Right hindlimb (tissue), 1 donor: Measurements from ENCODE around the gene ASF1B.
"Not testable (repeated sequence)": the region's sequence is repeated elsewhere in the genome, so short reads cannot be mapped to it uniquely, and the experiment has no call there.

Experiments
- DNase-seq: peaks from one replicate; pipeline ENCODE4 v3.0.0-alpha.2; 2018

ASF1B gene

DNA sequence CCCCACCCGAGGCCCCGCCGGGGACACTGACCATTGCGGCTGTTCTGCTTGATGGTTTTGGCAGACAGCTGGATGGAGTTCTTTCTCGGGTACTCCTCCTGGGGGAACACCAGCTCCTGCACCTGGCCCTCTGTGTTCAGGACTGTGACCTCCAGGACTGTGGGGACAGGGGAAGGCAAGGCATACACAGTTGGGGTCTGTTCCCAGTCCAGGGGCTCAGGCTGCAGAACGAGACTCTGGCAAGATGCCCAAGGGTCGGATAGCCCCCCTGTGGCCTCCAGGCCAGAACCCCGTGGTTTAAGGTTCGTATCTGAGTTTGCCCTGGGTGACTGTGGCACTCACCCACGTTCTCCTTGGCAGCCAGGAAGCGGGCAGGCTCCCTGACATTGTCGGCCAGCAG is 22.7 kb upstream of the ASF1B start:
- no peak for DNase-seq

DNA sequence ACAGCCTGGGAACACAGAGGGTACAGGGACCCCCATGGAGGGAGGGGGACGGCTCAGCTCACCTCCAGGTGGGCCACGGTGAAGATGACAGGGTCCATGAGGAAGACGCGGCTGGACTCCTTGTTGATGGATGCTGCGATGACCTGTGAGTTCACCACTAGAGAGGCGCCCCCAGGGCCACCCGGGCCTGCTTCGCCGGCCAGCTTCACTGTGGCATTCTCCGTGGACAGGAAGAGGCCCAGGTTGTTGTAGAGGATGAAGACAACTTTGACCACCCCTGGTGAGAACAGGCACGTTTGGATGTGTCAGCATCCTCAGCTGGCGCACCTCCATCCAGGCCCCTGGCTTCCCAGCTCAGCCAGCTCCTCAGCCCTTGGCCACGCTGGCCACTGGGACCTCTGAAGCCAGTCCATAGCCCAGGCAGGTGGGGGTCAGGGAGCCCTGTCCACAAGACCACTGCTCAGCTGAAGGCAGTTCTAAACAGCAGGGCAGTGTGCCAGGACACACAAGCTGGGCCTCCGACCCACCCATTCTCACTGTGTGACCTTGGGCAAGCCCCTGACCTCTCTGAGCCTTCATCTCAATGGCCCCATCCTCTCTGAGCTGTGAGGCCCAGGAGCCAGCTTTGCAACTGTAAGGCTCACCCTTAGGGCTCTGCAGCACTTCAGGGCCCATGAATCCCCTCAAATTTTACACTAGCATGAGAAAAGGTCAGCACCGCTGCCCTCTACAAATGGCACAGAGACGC is 22.1 kb upstream of the ASF1B start:
- no peak for DNase-seq

DNA sequence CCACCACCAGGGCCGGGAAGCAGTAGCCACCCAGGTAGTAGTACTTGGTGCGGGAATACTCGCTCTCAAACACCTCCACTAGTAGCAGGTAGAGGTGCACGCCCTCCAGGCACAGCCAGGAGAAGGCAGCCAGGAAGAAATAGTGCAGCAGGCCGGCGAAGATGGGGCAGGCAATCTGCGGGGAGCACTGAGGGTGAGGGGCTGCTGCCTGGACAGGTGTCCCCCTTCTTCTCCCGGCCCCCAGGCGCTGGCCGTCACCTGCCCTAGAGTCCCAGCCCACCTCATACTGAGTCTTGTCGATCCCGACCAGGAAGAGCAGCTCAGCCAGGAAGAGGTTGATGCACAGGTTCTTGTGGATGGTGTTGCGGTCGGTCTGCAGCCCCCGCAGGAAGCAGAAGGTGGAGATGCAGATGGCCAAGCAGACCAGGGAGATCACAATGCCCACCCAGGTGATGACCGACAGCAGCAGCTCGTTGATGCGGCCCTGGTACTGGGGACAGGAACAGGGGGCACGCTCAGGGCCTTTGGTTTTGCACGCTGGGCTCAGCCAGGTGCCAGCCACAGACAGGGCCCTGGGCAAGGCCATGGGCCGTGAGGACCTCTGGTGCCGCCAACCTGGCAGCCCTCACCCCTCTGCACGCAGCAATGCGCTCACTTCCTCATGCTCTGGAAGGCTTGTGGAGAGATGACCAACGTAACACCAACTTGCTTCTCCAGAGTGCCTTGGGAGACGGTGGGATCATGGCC is 20.8 kb upstream of the ASF1B start:
- DNase-seq: no peak

DNA sequence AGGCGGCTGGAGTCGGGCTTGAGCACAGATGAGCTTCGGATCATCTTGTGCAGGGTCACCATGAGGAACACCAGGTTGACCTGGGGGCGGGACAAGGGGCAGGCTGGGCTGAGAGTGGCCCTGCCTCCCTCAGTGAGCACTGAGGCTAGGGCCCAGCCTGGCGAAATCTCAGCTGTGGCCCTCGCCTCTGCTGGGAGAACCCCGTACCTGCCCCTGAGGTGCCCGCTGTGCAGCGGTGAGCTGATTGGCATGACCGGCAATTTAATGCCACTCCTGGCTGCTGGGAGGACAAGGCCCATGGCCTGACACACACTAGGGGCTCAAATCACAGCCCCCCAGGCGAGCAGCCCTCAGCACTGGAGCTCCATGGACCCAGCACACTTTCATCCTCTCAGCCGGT is 19.7 kb upstream of the ASF1B start:
- no peak for DNase-seq

DNA sequence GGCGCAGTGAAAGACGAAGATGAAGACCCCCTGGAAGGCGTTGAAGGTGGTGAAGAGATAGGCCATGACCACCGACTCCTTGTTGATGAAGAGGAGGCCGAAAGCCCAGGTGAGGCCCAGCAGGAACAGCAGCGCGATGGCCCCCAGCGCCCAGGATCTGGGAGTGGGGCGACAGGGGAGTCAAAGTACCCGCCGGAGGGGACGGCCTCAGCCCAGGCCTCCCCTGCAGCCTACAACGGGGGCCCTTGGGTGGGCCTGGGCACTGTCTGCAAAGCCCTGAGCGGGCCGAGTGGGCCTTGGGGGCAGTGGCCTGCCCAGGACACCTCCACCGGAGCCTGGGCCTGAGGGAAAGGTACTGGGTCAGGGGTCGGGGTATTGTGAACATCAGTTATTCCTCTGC is 19.0 kb upstream of the ASF1B start:
- no peak for DNase-seq

DNA sequence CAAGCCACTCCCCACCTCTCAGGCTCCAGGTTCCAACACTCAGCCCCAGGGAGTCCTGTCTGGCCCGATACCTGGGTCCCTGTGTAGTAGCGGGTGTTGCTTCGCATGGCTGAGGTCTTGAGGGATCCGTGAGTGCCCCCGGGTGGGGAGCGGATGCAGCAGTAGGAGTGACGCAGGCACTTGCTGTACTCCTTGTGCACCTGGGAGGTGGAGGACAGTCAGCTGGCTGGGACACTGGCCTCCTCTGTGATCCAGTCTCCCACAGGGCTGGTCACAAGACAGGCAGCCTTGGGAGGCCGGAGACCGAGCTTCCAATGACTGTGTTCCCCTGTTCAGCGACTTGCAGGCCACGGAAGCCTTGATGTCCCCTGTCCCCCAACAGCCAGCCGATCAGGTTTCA is 16.3 kb upstream of the ASF1B start:
- DNase-seq: no peak

DNA sequence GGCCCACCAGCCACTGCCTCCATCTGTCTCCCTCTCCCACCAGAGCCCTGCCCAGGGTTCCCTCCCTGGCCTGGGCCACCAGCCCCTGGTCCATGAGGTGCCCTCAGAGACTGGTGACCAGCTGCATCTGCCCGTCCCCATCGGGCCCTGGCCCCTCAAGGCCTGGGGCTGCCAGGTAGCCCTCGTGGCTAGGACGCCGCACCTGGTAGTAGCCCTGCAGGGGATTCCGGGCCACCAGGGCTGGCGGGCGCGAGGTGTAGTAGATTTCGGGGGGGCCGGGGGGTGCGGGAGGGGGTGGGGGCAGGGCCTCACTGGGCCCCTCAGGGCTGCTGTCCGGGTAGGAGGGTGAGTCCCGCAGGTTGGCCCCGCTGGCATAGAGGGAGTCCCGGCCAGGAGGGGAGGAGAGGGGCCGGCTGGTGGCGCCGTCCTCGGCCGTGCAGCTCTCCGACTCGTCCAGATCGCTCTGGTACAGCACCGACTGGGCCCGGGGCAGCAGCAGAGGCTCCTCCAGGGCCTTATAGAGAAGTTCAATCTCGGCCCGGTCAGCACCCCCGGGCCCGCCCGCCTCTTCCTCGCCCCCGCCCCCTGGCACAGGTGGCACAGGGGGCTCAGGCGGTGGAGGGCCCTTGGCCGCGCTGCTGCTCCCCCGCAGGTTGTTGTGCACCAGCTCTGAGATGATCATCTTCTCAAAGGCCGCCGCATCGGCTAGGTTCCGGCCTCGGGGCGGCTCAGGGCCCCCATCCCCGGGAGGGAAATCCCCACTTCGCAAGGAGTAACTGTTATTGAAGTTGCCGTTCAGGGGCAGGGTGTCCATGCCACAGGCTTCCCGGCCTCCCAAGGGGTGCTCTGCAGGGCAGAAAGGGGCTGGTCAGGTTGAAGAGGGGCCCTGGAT is 14.6 kb upstream of the ASF1B start:
- no peak for DNase-seq

DNA sequence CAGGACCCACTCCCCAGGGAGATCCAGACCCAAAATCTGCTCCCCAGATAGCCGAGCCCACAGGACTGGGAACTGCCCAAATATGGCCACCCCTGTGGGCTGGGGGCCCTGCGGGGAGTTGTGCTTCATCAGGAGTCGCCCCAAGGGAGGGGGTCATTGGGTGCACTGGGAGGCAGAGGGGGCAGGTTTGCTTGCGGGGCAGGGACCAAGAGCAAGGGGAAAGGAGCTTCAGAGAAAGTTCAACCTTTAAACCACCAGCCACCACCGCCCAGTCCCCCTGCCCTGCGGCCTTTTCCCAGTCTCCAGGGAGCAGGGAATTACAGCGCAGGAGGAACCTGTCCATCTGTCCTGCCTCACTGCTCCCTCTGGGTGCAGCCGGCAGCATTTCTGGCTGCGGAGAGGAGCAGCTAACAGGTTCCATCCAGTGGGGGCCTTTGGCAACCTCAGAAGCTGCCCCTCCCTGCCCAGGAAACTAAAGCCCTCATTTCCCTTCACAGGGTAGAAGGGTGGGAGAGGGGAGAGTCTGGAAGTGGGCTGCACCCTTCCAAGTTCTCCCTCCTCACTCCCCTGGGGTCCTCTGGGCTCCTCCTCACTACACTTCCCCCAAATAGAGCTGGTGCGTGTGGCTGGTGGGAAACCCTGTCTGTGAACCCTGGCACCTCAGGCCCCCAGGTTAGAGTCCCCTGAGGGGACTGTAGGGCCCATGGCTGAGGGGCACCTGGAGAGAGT is 13.8 kb upstream of the ASF1B start:
- no peak for DNase-seq

DNA sequence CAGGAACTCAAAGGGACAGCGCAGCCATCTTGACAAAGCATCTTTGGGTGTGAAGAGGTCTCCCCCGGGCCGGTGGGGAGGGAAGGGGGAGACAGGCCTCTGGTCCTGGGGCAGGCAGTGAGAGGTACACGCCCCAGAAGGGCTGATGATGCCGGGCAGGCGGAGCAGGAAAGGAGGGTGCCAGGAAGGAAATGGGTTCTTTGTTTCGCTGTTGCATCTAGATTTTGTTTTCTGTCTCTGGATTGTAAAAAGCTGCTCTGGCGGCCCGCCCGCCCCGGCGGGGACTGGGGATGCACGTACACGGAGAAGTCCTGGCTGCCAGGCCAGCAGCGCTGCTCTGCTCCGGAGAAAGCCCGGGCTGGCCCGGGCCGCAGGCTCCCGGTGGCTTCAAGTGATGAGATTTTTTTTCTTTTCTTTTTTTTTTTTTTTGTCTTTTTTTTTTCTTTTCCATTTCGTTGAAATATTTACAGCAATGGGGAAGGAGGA is 13.2 kb upstream of the ASF1B start:
- DNase-seq: peak; percentile 87

DNA sequence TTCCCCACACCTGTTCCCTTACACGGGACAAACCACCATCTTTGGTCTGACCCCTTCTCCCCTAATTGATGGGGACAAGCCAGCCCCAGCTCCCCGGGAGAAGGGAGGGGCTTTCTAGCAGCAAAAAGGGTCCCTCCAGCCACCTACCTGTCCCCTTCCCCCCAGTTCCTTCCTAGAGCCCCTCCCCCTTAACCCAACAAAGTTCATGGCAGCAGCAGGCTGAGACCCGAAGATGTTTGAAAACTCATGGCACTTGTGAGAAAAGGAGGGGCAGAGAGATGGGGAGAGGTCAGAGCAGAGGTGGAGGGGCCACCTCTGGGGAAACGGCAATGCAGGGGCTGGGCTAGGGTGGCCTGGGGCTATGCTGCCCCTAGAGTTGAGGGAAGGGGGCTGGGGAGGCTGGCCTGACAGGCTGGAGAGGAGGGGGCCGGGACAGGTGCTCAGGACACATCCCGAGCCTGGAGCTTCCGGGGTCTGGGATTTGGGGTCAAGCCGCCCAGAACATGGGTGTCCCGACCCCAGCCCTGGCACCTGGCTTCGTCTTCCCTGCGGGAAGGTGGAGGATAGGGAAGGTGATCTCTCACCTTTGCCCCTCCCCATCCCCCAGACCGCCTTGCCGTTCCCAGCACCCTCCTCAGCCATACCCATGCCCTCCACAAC is 12.5 kb upstream of the ASF1B start:
- no peak for DNase-seq

DNA sequence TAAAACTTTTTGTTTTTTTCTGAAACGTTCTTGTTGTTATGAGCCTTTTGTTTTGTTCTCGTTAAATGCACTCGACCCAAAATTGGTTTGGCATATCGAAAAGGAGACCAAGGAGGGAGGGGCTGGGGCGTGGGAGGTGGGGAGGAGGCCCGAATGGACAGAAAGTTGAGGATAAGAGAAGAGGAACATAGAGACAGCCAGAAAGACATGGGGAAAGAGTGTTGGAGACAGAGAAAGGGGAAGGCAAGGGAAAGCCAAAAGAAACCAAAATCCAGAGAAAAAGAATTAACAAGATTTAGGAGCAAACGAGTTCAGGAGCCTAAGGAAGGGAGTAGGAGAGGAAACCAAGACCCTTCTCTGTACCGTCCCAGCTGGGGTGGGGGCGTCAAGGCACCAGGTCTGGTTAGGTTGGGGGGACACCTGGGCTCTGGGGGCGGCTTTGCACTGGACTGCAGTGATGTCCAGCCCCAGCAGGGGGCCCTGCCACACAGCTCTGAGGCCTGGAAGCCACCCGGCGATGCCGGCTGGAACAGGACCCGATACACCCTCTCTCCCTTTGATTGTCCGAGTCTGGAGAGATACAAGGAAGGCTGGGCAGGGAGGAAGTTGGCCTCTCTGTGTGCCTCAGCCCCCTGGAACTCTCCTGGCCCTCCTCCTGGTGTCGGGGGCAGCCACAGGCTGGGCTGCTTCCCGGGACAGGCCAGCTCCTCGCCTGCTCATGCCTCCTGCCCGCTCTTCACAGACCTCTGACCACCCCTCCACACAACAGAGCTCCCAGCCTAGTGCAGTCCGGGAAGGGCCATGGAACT is 11.6 kb upstream of the ASF1B start:
- DNase-seq: peak; percentile 85

DNA sequence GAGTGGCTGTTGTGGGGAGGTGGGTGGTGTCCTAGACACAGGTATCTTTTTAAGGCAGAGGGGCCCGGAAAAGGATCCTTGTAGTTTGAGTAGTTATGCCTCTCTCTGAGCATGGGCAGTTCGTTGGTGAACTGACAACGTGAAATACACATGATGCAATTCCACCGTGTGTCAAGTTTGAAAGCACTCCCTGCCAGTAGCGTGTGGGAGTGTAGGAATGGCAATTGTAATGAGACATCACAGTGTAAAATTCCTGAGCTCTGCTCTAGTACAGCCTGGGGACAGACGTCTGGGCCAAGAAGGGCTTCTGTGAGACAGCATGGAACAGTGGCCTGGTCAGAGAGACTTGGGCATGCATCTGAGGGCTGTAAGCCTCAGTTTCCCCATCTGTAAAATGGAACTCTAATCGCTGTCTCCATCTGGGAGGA is 10.4 kb upstream of the ASF1B start:
- DNase-seq: no peak

DNA sequence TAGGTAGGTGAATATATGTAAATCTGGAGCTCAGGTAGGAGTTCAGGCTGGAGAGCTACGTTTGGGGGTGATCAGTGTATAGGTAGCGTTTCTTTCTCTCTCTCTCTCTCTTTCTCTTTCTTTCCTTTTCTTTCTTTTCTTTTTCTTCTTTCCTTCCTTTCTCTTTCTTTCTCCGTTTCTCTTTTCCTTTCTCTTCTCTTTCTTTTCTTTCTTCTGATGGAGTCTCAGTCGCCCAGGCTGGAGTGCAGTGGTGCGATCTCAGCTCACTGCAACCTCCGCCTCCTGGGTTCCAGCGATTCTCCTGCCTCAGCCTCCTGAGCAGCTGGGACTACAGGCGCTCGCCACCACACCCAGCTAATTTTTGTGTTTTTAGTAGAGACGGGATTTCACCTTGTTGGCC is 9.8 kb upstream of the ASF1B start:
- not testable (repeated sequence) for DNase-seq

DNA sequence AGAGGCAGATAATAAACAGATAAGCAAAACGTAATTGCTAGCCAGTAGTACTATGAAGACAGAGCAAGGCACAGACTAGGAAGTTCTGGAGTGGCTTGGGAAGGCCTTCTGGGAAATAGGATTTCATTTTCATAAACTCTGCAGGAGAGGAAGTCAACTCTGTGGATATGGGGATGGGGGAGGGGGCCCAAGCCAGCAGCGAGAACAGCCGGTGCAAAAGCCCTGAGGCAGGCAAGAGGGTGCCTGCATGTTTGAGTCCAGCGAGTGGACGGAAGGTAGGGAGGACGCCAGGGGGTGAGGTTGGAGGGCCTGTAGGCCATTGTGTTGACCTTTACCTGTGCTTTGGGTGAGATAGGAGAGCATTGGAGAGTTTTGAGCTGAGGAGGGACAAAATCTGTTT is 9.0 kb upstream of the ASF1B start:
- no peak for DNase-seq

DNA sequence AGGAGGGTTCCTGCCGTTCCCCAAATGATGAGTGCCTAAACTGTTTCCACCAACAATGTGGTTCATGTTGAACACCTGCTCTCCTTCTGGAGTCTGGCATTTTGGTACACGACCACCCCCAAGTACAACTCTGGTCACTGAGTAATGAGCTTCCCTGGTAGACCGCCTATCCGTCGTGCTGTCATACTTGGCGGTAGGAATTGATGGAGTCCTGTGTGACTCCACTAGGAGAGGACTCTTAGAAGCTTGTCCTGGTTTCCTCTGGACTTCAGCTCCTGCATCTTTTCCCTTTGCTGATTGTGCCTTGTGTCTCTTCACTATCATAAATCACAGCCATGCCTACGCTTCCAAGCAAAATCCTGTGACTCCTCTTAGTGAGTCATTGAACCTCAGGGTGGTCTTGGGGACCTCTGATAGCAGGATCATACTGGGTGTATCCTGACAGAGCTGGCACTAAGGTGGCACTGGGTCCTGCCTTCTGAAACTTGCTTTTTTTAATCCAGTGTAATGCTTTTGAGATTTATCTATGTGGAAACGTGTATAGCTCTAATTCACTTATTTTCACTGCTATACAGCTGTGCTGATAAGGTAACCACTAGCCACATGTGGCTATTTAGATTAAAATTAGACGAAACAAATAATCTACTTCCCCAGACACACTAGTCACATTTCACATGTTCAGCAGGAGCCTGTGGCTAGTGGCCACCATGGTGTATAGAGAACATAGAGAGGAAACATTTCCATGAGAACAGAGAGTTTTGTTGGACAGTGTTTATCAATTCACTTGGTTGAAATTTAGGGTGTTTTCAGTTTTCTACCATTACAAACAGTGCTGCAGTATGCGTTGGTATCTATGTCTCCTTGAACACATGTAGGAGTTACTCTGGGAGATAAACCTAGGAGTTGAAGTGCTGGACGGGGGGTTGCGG is 6.1 kb upstream of the ASF1B start:
- no peak for DNase-seq

DNA sequence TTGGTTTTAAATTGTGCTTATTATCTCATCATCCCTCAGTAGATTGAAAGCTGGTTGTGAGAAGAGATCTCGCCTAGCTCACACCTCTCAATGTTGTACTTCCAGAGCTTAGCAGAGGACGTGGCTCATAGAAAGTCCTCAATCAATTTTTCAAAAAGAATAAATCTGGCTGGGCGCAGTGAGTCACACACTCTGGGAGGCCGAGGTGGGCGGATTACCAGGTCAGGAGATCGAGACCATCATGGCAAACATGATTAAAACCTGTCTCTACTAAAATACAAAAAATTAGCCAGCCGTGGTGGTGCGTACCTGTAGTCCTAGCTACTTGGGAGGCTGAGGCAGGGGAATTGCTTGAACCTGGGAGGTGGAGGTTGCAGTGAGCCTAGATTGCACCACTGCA is 4.7 kb upstream of the ASF1B start:
- no peak for DNase-seq

DNA sequence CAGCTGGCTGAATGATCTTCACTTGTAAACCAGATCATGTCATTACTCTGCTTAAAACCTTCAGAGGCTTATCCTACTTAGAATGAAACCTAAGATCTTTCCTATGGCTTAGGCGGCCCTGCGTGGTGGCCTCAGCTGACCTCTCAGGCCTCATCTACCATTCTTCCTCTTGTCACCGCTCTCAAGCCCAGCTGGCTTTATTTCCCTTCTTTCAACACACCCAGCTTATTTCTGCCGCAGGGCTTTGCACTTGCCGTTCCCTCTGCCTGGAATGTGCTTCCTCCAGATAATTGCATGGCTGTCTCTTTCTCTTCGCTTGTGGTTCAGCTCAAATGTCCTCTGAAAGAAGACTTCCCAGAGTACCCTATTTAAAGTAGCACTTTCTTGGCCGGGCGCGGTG is 3.6 kb upstream of the ASF1B start:
- DNase-seq: no peak

DNA sequence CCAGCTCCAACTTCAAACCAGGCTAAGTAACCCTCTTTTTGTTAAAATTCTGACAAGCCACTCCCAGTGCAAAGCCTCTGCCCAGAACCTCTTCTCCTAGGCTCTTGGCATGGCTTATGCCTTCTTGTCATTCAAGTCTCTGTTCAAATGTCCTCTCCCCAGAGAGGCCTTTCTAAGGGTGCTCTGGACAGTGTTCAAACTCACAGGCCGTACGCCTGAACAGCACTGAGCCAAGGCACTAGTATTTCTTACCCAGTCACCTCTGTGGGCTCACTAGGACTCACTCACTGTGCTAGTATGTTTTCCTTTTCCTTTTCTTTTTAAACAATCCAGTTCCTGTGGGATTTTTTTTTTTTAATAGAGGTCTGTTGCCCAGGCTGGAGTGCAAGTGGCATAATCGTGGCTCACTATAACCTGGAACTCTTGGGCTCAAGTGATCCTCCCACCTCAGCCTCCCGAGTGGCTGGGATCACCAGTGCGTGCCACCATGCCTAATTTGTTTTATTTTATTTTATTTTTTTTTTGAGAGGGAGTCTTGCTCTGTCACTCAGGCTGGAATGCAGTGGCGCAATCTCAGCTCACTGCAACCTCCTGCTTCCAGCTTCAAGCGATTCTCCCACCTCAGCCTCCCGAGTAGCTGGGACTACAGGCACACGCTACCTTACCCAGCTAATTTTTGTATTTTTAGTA is 2.3 kb upstream of the ASF1B start:
- no peak for DNase-seq

DNA sequence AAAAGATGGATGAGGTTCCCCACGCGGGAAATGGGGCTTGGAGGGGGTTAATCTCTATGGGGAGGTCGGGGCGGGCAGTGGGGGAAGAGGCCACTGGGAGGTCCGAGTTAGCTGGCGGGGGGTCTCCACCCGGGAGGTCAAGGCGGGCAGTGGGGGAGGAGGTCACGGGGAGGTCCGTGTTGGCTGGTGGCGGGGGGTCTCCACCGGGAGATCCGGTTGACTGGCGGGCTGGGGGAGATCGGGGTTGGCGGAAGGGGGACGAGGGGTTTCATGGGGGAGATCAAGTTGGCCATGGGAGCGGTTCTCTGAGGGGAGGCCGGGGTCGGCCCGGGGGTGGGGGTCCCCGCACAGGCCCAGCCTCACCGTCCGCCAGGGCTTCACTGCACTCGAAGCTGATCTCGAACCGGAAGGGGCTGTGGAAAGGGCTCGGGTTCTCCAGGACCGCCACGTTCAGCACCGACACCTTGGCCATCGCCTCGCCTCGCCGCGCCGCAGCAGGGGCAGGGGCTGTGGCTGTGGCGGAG is 342 bp downstream of the ASF1B start:
- no peak for DNase-seq
